NOMO-1 (cell line): ENCODE data around the gene B3GALT4.
A peak's percentile ranks its signal among the peaks of the same experiment; 100 is the strongest.

Source experiments
- DNase-seq, 2 experiments: peaks; one replicate each; lab custom pipeline; 2025; ENCODE audit not compliant: unreplicated experiment in 2 of 2; lab: John Stamatoyannopoulos, UW

The B3GALT4 gene

DNA sequence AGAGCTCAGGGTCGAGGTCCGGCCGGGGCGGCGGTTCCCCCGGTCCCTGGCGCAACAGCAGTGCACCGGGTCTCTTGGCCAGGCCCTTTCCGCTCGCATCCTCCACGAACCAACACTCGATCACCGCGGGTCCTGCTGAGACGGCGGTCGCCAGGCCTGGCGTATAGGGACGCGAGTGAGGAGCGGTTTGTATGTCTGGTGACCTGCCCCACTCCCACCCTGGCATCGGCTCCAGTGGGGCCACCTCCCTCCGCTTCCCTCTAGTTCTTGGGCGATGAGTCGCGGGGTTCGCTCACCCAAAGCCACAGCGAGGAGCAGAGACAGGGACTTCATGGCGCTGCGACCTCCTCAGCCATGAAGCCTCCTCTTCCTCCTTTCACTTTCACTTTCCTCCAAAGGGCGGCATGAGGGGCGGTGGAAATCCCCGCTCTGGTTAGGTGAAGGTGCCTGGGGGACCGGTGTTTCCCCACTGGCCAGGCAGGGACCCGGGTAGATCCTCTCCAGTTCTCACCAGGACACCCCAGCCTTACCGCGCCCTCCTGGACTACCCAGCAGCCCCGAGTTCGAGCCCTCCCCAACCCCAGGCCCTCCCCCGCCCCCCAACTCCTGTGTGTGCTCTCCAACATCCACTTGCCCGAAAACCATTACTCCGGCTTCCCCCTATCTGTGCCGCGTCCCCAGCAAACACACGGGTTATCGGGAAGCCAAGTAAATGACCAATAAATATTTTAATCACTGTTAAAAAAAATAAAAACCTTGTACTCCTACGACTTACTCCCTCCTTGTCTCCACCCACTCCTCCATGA, 37.0 kb downstream of the B3GALT4 start, which contains the start of gene TAPBP:
TAPBP (minus strand) TSS at position 370 of the 806 bp plus-strand sequence; CDS start at position 333, 37 bp downstream.
- DNase-seq, result peak; percentile 48 to 57

GRCh38 chr6:33314515-33314942, 37.6 kb downstream of the B3GALT4 start:
- DNase-seq, result peak; percentile 51 to 71

DNA sequence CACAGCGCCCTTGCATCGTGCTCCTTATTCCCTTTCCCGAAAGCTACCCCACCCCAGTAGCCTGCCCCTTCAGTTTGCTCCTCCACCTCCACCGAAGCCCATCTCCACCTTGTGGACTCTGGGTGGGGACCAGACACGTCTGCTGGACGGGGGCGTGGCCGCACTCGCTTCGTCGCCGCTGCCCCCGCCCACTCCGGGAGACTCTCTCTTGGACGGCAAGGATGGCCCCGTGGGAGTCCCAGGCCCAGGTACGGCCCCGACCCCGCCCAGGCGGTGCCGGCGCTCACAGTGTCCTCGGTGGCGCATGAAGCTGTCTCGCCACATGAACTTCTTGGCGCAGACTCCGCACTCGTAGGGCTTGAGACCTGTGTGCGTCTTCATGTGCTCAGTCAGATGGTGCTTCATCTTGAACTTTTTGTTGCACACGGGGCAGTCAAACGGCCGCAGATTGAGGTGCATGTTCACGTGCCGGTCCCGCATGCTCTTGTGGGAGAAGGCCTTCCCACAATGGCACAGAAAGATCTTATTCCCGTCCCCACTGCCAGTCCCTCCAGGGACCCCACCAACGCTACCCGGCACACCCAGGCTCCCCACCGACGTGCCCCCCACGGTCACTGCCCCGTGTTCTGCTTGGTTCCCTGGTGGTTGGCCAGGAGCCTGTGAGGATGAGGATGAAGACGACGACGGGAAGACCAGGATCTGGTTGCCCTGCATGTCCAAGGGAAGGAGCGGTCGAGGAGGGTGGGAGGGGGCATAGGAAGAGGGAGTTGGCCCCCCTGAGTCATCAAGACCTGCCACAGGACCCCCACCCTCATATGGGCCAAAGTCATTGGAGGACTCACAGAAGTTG, 38.2 kb downstream of the B3GALT4 start:
- DNase-seq, result peak in 1 of 2 experiments; percentile 53

DNA sequence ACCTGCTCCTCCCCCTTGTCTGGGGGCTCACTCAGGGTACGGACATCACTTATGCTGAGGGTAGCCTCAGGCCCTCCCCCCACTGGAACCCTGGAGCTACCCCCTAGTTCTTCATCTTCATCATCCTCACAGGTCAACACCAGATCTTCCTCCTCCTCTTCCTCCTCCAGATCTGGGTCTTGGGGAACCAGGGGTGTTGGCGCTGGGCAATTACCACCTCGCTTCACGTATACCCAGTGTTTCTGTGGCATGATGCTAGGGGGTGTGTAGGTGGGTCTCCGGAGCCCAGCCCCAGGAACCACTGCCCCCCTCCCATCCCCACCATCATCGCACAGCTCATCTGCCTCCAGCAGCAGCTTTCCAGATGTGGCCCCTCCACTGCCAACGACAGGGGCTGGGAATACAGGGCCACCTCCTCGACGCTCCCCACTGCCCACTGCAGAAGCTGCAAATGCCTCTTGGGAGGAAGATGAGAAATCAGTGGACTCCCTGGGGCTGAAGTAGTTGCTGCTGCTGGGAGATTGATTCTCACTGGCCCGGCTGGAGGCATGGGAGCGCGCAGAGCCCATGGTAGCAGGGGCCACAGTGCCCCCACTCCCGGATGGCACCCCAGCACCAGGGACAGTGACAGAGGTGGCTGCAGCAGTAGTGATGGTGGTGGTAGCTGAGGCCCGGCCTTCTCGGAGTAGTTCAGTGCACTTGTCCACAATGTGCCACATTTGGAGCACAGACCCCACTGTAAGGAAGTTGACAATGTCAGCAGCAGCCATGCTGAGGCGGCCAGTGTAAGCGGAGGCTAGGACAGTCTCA, 39.1 kb downstream of the B3GALT4 start:
- no peak for DNase-seq

DNA sequence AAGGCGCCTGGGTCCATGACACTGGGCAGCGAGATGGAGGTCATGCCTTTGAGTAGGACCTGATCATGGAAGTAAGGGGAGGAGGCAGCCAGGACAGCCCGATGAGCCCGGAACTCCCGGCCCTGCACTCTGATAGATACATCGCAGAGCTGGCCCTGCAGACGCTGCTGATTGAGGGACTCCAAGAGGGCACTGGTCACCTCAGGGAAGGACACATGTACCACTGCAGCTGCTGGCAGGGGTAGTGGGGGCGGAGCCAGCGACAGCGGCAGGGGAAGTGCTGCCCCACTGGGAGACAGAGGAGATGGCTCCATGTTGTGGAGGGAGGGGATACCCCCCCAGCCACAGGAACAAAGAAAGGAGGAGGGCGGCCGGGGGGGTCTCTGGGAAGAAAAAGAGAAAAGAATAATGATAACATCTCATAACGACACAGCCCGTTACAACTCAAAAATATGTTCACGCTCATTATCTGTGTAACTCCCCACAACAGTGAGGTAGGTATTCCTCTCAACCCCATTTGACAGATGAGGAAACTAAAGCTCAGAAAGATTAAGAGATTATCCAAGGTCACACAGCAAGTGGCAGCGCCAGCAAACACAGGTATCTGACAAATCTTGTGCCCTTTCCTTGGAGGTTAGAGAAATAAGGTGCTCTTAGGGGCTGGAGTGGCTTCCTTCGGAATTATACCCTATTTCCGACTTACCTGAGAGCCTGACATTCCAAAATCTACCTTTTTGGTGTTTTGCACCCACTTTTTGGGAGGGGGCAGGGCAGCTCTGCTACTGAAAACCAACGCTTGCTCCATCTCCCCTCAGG, 39.9 kb downstream of the B3GALT4 start:
- peak in 1 of 2 experiments; percentile 10 for DNase-seq

DNA sequence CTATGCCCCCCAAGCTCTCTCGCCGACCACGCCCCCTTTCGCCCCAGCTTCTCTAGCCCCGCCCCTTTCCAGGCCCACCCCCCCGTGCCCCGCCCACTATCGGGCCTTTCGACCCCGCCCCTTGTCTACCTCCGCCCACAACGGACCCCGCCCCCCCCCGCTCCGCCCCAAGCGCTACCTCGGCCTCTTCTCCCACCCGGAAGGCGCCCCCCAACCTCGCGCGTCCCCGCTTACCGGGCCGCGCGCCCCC, 40.4 kb downstream of the B3GALT4 start:
- DNase-seq, result peak in 1 of 2 experiments; percentile 24

- peak; percentile 93 to 98 for DNase-seq
Observed at GRCh38 chr6:33317669-33318425, 40.9 kb downstream of the B3GALT4 start, which contains the start of gene ZBTB22. ZBTB22 (minus strand) TSS chr6:33317744; CDS start chr6:33316916, 828 bp downstream.

- DNase-seq, result no peak
Observed at GRCh38 chr6:33318426-33319073, 41.6 kb downstream of the B3GALT4 start.

DNA sequence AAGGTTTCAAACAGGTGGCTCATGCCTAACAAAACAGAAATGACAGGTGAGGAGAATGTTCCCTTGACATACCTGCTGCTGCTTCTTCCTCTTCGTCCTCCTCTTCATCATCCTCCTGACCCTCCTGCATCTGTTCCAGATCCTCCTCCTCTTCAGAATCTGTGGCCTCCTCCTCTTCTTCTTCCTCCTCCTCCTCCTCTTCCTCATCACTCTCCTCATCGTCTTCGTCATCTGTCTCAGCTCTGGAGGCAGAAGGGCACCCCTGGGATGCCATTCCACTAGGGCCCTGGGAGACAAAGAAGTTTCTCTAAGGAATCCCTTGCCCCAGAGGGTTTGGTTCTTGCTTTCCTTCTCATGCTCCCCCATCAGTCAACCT, 43.0 kb downstream of the B3GALT4 start:
- DNase-seq, result no peak

- DNase-seq, result no peak
Observed at GRCh38 chr6:33320315-33321181, 43.6 kb downstream of the B3GALT4 start.

DNA sequence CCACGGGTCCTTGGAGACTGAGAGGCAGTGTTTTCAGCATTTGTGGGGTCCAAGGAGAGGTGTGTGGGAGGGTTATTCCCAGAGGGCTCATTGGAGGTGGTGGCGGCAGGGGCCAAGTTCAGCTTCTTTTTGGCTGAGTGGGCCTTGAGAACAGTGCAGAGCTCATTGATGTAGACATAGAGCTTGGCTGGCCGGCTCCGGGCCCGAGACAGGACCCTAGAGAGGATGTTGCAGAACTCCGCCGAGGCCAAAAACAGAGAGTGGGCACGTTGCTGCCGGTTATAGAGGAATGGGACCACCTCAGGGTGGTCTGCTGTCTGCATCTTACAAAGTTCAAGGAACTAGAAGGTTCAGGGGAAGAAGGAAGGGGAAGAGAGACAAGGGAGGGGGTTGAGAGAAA, 44.3 kb downstream of the B3GALT4 start:
- no peak for DNase-seq

DNA sequence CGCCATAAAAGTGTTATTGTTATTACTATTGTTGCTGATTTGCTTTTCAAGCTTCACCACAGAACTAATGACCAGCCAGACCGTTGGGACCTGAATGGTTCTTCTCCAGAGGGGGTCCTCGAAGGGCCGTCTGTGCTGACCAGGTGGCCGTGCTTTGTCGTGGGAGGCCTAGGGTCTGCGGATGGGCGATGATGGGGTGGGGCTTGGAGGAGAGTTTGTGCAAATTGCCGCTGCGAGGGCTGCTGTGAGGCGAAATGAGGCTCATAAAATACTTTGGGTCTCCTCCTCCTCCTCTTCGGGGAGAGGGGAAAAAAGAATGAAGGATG, 46.7 kb downstream of the B3GALT4 start:
- DNase-seq, result no peak

- peak in 1 of 2 experiments; percentile 34 for DNase-seq
Observed at GRCh38 chr6:33324125-33324524, 47.2 kb downstream of the B3GALT4 start.
